ENCODE measurements around the gene SEC14L2. TPM values are rescaled to one million over a fixed set of nuclear protein-coding genes. Genes with fewer than 3 reads are reported as not detected.

The SEC14L2 gene
- total and polyA plus RNA-seq, 3 donors from 2014 or later = 2.2 to 4.7 (median 3.5) TPM

DNA sequence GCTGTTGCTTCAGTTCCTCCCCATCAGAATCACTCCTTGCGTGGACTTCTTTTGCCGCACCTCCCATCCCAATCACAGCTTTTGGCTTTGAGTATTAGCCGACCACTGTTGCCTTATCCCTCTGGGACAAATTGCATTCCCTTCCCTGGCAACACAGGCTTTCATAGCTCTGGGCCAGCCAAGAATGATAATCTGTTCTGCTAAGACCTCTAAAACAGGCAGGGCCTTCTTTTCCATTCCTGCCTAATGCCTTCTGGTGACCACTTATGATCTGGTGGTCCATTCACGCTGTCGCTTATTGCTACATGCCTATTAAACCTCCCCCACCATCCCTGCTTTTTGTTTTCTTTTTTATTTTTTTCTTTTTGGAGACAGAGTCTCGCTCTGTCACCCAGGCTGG, 9.6 kb downstream of the SEC14L2 start:
- peaks cover 4% of the 10 kb centered on the region for H3K4me1 ChIP-seq
- no peaks in the 10 kb centered on the region for H3K27me3 ChIP-seq
- H3K36me3 ChIP-seq (ENCODE audit: low read depth, missing control alignments) = no peaks in the 10 kb centered on the region
- H3K4me3 ChIP-seq = no peak overlapping the region
- no peak for DNase-seq
- intact Hi-C loops (cut with DNase I; ENCODE audit: low total_unique reads) = no loop called here
- TF ChIP-seq, protein P1, sequence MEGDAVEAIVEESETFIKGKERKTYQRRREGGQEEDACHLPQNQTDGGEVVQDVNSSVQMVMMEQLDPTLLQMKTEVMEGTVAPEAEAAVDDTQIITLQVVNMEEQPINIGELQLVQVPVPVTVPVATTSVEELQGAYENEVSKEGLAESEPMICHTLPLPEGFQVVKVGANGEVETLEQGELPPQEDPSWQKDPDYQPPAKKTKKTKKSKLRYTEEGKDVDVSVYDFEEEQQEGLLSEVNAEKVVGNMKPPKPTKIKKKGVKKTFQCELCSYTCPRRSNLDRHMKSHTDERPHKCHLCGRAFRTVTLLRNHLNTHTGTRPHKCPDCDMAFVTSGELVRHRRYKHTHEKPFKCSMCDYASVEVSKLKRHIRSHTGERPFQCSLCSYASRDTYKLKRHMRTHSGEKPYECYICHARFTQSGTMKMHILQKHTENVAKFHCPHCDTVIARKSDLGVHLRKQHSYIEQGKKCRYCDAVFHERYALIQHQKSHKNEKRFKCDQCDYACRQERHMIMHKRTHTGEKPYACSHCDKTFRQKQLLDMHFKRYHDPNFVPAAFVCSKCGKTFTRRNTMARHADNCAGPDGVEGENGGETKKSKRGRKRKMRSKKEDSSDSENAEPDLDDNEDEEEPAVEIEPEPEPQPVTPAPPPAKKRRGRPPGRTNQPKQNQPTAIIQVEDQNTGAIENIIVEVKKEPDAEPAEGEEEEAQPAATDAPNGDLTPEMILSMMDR (IDR thresholded peaks at IDR 0.05) = no peak
- no peak for TF ChIP-seq POLR2A (IDR thresholded peaks at IDR 0.05)
- H3K27ac ChIP-seq = no peak overlapping the region
- WGBS, 2 donors = 75 to 85% methylated on average over 6 of the region's 6 CpGs
- no peaks in the 10 kb centered on the region for H3K9me3 ChIP-seq

DNA sequence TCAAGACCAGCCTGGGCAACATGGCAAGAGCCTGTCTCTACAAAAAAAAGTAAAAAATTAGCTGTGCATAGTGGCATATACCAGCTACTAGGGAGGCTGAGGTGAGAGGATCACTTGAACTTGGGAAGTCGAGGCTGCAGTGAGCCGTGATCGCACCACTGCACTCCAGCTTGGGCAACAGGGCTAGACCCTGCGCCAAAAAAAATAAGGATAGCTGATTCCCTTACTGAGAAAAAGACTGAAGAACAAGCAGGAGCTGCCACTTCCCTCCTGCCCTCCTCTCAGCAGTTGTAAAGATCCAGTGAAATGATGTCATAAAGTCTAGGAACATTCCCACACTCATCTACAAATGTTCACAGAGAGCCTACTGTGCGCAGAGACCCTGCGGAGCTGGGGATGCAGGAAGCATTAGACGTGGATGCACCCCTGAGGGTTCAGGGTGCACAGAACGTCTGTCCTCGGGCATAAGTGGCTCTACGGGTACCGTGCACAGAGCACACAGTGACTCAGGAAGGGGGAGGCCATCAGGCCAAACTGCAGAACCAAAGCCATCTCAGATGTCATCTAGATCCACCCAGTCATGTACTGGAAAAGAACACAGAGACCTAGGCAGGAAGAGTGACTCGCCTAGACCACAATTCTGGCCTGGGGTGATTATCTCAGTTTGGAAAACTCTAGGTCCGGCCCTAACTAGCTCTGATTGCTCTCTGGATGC, 11.7 kb downstream of the SEC14L2 start:
- TF ChIP-seq, protein P1 (IDR thresholded peaks at IDR 0.05) = no peak
- no peak for TF ChIP-seq POLR2A (IDR thresholded peaks at IDR 0.05)
- no peaks in the 10 kb centered on the region for H3K4me1 ChIP-seq
- intact Hi-C loops (cut with DNase I; ENCODE audit: low total_unique reads) = no loop called here
- H3K36me3 ChIP-seq (ENCODE audit: low read depth, missing control alignments) = no peaks in the 10 kb centered on the region
- DNase-seq = no peak
- H3K27ac ChIP-seq = no peak overlapping the region
- no peaks in the 10 kb centered on the region for H3K9me3 ChIP-seq
- H3K4me3 ChIP-seq = no peak overlapping the region
- WGBS, 2 donors = 88 to 90% methylated on average over 11 to 13 of the region's 13 CpGs
- H3K27me3 ChIP-seq = no peaks in the 10 kb centered on the region

DNA sequence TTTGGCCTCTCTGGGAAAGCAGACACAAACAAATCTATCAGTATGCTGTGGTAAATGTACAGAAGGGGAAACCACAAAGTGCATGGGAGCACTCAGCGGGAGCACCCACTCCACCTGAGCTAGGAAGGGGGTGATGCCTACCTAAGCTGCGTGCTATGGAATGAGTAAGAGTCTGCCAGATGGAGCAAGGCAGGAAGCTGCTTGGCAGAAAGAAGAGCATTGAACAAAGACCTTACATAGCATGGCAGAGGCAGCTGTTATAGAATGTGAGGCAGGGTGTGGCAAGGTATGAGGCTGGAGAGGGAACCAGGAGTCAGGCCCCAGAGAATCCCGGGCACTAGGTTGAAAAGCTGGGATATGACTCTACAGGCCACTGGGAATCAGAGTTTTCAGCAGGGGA, 15.0 kb downstream of the SEC14L2 start:
- 91 to 100% methylated on average over 3 of the region's 3 CpGs for WGBS, 2 donors
- intact Hi-C loops (cut with DNase I; ENCODE audit: low total_unique reads) = no loop called here

DNA sequence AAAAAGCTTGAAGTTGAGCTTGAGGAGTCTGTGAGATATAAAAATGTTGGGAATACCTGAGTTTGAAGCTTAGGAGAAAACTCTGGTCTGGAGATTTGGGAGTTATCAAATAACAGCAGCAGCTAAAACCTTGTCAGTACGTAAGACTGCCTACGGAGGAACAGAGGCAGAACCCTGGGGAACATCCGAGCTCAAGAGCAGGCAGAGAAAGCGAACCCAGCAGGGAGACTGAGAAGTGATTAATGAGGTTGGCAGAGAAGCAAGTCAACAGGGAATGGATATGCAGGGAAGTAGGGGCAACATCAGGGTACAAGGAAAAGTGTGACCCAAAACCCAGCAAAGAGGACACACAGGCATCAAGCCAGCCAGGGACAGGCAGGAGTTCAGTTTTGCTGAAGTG, 16.2 kb downstream of the SEC14L2 start:
- 89 to 95% methylated on average over 4 of the region's 4 CpGs for WGBS, 2 donors
- no peaks in the 10 kb centered on the region for H3K9me3 ChIP-seq

More for the DNA sequence above, 15.0 kb downstream of the SEC14L2 start:
- H3K27me3 ChIP-seq = no peaks in the 10 kb centered on the region
- DNase-seq = no peak
- no peak overlapping the region for H3K27ac ChIP-seq
- TF ChIP-seq, protein P1 (IDR thresholded peaks at IDR 0.05) = no peak
- no peak for TF ChIP-seq POLR2A (IDR thresholded peaks at IDR 0.05)
- H3K9me3 ChIP-seq = no peaks in the 10 kb centered on the region
- H3K4me1 ChIP-seq = no peaks in the 10 kb centered on the region
- H3K36me3 ChIP-seq (ENCODE audit: low read depth, missing control alignments) = no peaks in the 10 kb centered on the region
- H3K4me3 ChIP-seq = no peak overlapping the region

More for the DNA sequence above, 16.2 kb downstream of the SEC14L2 start:
- intact Hi-C loops (cut with DNase I; ENCODE audit: low total_unique reads) = no loop called here
- H3K4me3 ChIP-seq = no peak overlapping the region
- no peak overlapping the region for H3K27ac ChIP-seq
- no peak for DNase-seq
- no peak for TF ChIP-seq POLR2A (IDR thresholded peaks at IDR 0.05)
- TF ChIP-seq, protein P1 (IDR thresholded peaks at IDR 0.05) = no peak
- no peaks in the 10 kb centered on the region for H3K4me1 ChIP-seq
- H3K27me3 ChIP-seq = no peaks in the 10 kb centered on the region
- no peaks in the 10 kb centered on the region for H3K36me3 ChIP-seq (ENCODE audit: low read depth, missing control alignments)

Measured in testis (tissue), 3 donors.